Putamen (tissue), 1 donor: ENCODE results near the gene XIST.
"Not testable (repeated sequence)": the region's sequence is repeated elsewhere in the genome, so short reads cannot be mapped to it uniquely, and the experiment has no call there.

ENCODE experiments used
- DNase-seq: peaks from one replicate; pipeline ENCODE4 v3.0.0-alpha.2; 2016; ENCODE audit warnings: low spot score

XIST gene

DNA sequence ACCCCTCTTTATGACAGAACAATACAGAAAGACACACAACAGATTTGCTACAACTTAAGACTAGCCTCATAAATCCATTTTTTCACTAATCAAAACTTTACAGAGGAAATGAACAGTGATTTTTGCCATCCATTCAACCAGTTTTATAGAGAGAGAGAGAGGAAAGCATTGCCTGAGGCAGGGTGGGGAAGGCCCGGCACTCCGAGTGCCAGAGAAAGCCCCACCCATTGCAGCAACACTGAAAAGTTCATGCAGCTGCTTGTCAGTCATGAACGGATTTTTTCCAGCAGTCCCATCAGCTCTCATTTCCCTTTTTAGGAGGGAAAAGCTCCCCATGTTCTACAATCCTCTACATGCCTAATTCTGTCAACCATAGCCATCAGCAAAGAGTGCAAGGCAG, 52.6 kb downstream of the XIST start:
- no peak for DNase-seq

DNA sequence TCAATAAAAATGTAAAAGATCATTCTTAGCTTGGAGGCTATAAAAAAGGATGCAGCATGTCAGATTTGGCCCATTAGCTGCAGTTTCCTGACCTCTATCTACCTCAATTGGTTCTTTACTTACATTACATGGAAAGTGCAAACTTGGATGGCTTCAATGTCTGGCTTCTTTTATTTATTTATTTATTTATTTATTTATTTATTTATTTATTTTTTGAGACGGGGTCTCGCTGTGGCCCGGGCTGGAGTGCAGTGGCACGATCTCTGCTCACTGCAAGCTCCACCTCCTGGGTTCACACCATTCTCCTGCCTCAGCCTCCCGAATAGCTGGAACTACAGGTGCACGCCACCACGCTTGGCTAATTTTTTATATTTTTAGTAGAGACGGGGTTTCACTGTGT, 60.0 kb downstream of the XIST start:
- not testable (repeated sequence) for DNase-seq

DNA sequence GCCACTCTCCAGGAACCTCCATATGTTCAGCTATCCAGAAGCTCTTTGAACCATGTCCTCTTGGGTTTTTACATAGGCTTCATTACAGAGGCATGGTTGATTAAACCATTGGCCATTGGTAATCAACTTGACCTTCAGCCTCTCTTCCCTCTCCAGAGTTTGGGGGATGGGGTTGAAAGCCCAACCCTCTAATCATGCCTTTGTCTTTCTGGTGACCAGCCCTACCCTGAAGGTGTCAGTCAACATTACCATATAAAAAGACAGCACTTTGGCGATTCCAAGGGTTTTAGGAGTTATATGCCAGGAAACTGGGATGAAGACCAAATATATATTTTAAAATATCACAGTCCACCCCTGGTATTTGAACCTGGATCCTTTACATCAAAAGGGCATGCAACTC, 67.0 kb downstream of the XIST start:
- DNase-seq: no peak
